MCF 10A (cell line): ENCODE results near the gene MIER2. TPM values are rescaled to one million over a fixed set of nuclear protein-coding genes. Genes with fewer than 3 reads are reported as not detected.

ENCODE experiments used
- BruUV-seq: library from RNA; stranded (reverse); fragments of 400-500 nt; replicated peaks from 2 replicates; lab custom pipeline; 2021; lab: Mats Ljungman, UMichigan
- CTCF ChIA-PET: fragments of 300-600 bp; sonication (Branson Sonifier 250); formaldehyde crosslinking; extraction: SDS; loops from one replicate; lab custom pipeline; 2021; ENCODE audit warnings: antibody characterized with exemption, inconsistent platforms; lab: Yijun Ruan, JAX
- POLR2A ChIA-PET: fragments of 300-600, 350-650 bp; sonication (Branson Sonifier 250); formaldehyde crosslinking; extraction: SDS; loops from one replicate; lab custom pipeline; 2020; ENCODE audit warnings: antibody characterized with exemption, inconsistent platforms; lab: Yijun Ruan, JAX
- DNase-seq: peaks from one replicate; pipeline ENCODE4 v3.0.0-alpha.2; 2018; ENCODE audit not compliant: unreplicated experiment
- H3K27ac Mint-ChIP-seq: one replicate; pipeline ENCODE4 v1.8.0; 2022; ENCODE audit warnings: mild to moderate bottlenecking, low read depth, mixed read lengths; ENCODE audit not compliant: unreplicated experiment
- H3K27me3 Mint-ChIP-seq: one replicate; pipeline ENCODE4 v1.8.0; 2022; ENCODE audit warnings: mixed read lengths; ENCODE audit not compliant: insufficient read depth, unreplicated experiment
- H3K36me3 Mint-ChIP-seq: one replicate; pipeline ENCODE4 v1.8.0; 2022; ENCODE audit warnings: mild to moderate bottlenecking, moderate library complexity, mixed read lengths; ENCODE audit not compliant: insufficient read depth, unreplicated experiment
- H3K4me1 Mint-ChIP-seq: one replicate; pipeline ENCODE4 v1.8.0; 2022; ENCODE audit warnings: mixed read lengths; ENCODE audit not compliant: insufficient read depth, unreplicated experiment
- H3K4me3 Mint-ChIP-seq: one replicate; pipeline ENCODE4 v1.8.0; 2022; ENCODE audit warnings: mild to moderate bottlenecking, moderate library complexity, mixed read lengths; ENCODE audit not compliant: unreplicated experiment
- H3K9me3 Mint-ChIP-seq: one replicate; pipeline ENCODE4 v1.8.0; 2022; ENCODE audit warnings: mixed read lengths; ENCODE audit not compliant: unreplicated experiment
- CTCF ChIP-seq: fragments of 200-600 bp; IDR thresholded peaks from one replicate; pipeline ENCODE4 v1.8.0; 2022; ENCODE audit warnings: antibody characterized with exemption, mild to moderate bottlenecking; ENCODE audit not compliant: unreplicated experiment
- intact Hi-C: fragments of 100-400 bp; cut with micrococcal nuclease; formaldehyde crosslinking; loops from 2 replicates; pipeline ENCODE4 v1.14.1; 2022
- total RNA-seq: library from RNA; stranded (reverse); gene quantifications from 2 replicates; pipeline ENCODE4 v1.2.3, GENCODE V29; 2022

The MIER2 gene
- total RNA-seq, 1 experiment from 2014 or later = 24.2 TPM

GRCh38 chr19:372306-372890 is 27.8 kb upstream of the MIER2 start:
- POLR2A ChIA-PET = no interaction called here
- no peak for DNase-seq
- peaks cover 10% of the 10 kb centered on the region for H3K4me1 Mint-ChIP-seq
- CTCF ChIA-PET = no interaction called here
- H3K27me3 Mint-ChIP-seq = peaks cover 18% of the 10 kb centered on the region
- no peak overlapping the region for H3K27ac Mint-ChIP-seq
- no peaks in the 10 kb centered on the region for H3K36me3 Mint-ChIP-seq
- intact Hi-C loops = no loop called here
- no peak for TF ChIP-seq CTCF
- H3K4me3 Mint-ChIP-seq = no peak overlapping the region
- no TSS peak for BruUV-seq
- H3K9me3 Mint-ChIP-seq = no peaks in the 10 kb centered on the region

- no peak for TF ChIP-seq CTCF
- ChIA-PET CTCF (no interaction called here), POLR2A (no interaction called here)
- Mint-ChIP-seq H3K9me3 (no peaks in the 10 kb centered on the region), H3K27ac (no peak overlapping the region), H3K27me3 (peaks cover 25% of the 10 kb centered on the region), H3K4me3 (no peak overlapping the region), H3K4me1 (peaks cover 10% of the 10 kb centered on the region), H3K36me3 (no peaks in the 10 kb centered on the region)
- intact Hi-C loops = no loop called here
- no TSS peak for BruUV-seq
- DNase-seq = no peak
These were observed 27.0 kb upstream of the MIER2 start for GRCh38 chr19:371501-372168.

GRCh38 chr19:370641-371330 is 26.2 kb upstream of the MIER2 start:
- BruUV-seq = no TSS peak
- ChIA-PET CTCF (no interaction called here), POLR2A (no interaction called here)
- Mint-ChIP-seq H3K27ac (no peak overlapping the region), H3K27me3 (peaks cover 30% of the 10 kb centered on the region), H3K36me3 (no peaks in the 10 kb centered on the region), H3K4me1 (peaks cover 10% of the 10 kb centered on the region), H3K9me3 (no peaks in the 10 kb centered on the region), H3K4me3 (no peak overlapping the region)
- DNase-seq = no peak
- intact Hi-C loops = no loop called here
- no peak for TF ChIP-seq CTCF

- Mint-ChIP-seq H3K4me1 (peaks cover 10% of the 10 kb centered on the region), H3K4me3 (no peak overlapping the region), H3K27me3 (peaks cover 30% of the 10 kb centered on the region), H3K27ac (no peak overlapping the region), H3K36me3 (no peaks in the 10 kb centered on the region), H3K9me3 (no peaks in the 10 kb centered on the region)
- BruUV-seq = no TSS peak
- no peak for DNase-seq
- TF ChIP-seq CTCF = no peak
- CTCF ChIA-PET = no interaction called here
- POLR2A ChIA-PET = no interaction called here
- intact Hi-C loops = no loop called here
These were observed 25.3 kb upstream of the MIER2 start for GRCh38 chr19:369876-370275.
